Ectodermal cell (in vitro differentiated cells): ENCODE measurements around the gene METAP2.
"Not testable (repeated sequence)": the region's sequence is repeated elsewhere in the genome, so short reads cannot be mapped to it uniquely, and the experiment has no call there.

Experiments used
- H3K27ac ChIP-seq: 2 replicates; pipeline ENCODE4 v1.7.0; 2013; ENCODE audit warnings: mild to moderate bottlenecking, low read depth, low read length; ENCODE audit not compliant: insufficient read depth, poor library complexity, severe bottlenecking
- H3K27me3 ChIP-seq: 2 replicates; pipeline ENCODE4 v1.7.0; 2013; ENCODE audit warnings: mild to moderate bottlenecking, low read length; ENCODE audit not compliant: insufficient read depth, control insufficient read depth, poor library complexity, severe bottlenecking
- H3K36me3 ChIP-seq: one replicate; pipeline ENCODE4 v1.7.0; 2013; ENCODE audit warnings: low read length; ENCODE audit not compliant: control insufficient read depth, insufficient read depth
- H3K4me1 ChIP-seq: one replicate; pipeline ENCODE4 v1.7.0; 2013; ENCODE audit warnings: low read length; ENCODE audit not compliant: control insufficient read depth, insufficient read depth
- H3K4me3 ChIP-seq: 2 replicates; pipeline ENCODE4 v1.7.0; 2013; ENCODE audit warnings: low read depth, low read length, control low read depth; ENCODE audit not compliant: insufficient read depth
- H3K9me3 ChIP-seq: 2 replicates; pipeline ENCODE4 v1.7.0; 2013; ENCODE audit warnings: mild to moderate bottlenecking, low read length, moderate library complexity; ENCODE audit not compliant: control insufficient read depth
- WGBS, 2 experiments: methylation state at CpG; one replicate each; pipeline ENCODE4 v1.1.7; 2013; ENCODE audit warnings: missing lambda C conversion rate in 2 of 2; 5-methylcytosine and 5-hydroxymethylcytosine counted together

The METAP2 gene

DNA sequence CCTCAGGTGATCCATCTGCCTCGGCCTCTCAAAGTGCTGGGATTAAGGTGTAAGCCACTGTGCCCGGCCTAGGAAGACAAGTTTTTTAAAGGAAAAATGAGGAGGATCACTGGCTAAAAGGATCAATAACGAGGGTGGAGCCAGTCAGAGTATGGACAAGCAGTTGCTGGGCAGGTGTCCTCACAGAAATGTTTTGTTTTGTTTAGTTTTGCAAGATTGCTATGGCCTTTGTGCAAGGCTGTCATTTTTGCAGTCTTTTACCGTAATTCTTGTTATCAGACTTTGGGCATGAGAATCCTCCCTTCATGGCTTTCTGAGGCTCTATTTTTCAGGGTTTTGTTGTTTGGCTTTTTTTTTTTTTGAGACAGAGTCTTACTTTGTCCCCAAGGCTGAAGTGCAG is 11.9 kb upstream of the METAP2 start:
- Histone ChIP-seq H3K4me1 (no peaks in the 10 kb centered on the region), H3K4me3 (no peak overlapping the region), H3K27ac (no peak overlapping the region), H3K27me3 (no peaks in the 10 kb centered on the region), H3K36me3 (no peaks in the 10 kb centered on the region), H3K9me3 (no peaks in the 10 kb centered on the region)
- WGBS, 2 experiments: 87 to 91% methylated on average over 4 of the region's 4 CpGs

DNA sequence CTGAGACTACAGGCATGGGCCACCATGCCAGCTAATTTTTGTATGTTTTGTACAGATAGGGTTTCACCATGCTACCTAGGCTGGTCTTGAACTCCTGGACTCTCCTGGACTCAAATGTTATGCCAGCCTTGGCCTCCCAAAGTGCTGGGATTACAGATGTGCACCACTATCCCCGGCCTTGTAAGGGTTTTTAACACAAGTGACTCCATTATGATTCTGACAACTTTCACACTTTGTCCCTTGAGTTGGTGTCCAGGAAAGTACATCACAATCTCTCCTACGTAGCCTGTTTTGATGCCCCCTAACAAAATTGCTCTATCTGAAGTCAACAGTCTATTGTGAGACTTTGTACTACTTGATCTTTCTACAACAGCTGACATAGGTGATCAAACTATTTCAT is 11.4 kb upstream of the METAP2 start:
- no peaks in the 10 kb centered on the region for H3K27me3 ChIP-seq

GRCh38 chr12:95463050-95463449 is 10.9 kb upstream of the METAP2 start:
- no peaks in the 10 kb centered on the region for H3K36me3 ChIP-seq
- H3K4me3 ChIP-seq: no peak overlapping the region
- H3K27me3 ChIP-seq: no peaks in the 10 kb centered on the region
- no peaks in the 10 kb centered on the region for H3K4me1 ChIP-seq
- H3K9me3 ChIP-seq: no peaks in the 10 kb centered on the region
- no peak overlapping the region for H3K27ac ChIP-seq
- 88 to 89% methylated on average over 4 of the region's 4 CpGs for WGBS, 2 experiments

More for the DNA sequence above, 11.4 kb upstream of the METAP2 start:
- H3K36me3 ChIP-seq: no peaks in the 10 kb centered on the region
- H3K9me3 ChIP-seq: no peaks in the 10 kb centered on the region
- 85 to 92% methylated on average over 2 of the region's 2 CpGs for WGBS, 2 experiments
- H3K4me1 ChIP-seq: no peaks in the 10 kb centered on the region
- H3K27ac ChIP-seq: no peak overlapping the region
- no peak overlapping the region for H3K4me3 ChIP-seq

DNA sequence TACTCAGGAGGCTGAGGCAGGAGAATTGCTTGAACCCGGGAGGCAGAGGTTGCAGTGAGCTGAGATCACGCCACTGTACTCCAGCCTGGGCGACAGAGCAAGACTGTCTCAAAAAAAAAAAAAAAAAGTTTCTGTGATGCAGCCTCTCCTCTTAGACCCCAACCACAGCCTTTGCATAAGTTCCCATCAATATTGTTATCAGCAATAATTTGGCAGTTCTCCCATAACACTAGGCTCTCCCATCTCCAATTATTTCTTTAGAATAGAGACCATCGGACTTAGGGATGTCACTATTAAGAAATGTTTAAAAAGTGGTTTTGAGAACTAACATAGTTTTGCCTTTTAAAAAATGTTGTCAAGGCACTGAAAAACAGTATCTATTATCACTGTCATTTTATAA is 10.2 kb upstream of the METAP2 start:
- not testable (repeated sequence) for H3K9me3 ChIP-seq, H3K27me3 ChIP-seq, H3K4me1 ChIP-seq, H3K27ac ChIP-seq, H3K4me3 ChIP-seq, H3K36me3 ChIP-seq
- WGBS, 2 experiments: 88 to 93% methylated on average over 3 to 4 of the region's 4 CpGs

GRCh38 chr12:95465275-95465674 is 8.7 kb upstream of the METAP2 start:
- Histone ChIP-seq H3K9me3 (no peaks in the 10 kb centered on the region), H3K36me3 (no peaks in the 10 kb centered on the region)
- WGBS, 2 experiments: 88 to 91% methylated on average over 1 to 2 of the region's 2 CpGs

GRCh38 chr12:95470300-95470699 is 3.7 kb upstream of the METAP2 start:
- no peaks in the 10 kb centered on the region for H3K4me1 ChIP-seq
- H3K36me3 ChIP-seq: no peaks in the 10 kb centered on the region
- 92 to 93% methylated on average over 1 of the region's 1 CpG for WGBS, 2 experiments
- no peaks in the 10 kb centered on the region for H3K27me3 ChIP-seq
- H3K9me3 ChIP-seq: no peaks in the 10 kb centered on the region
- H3K27ac ChIP-seq: no peak overlapping the region
- no peak overlapping the region for H3K4me3 ChIP-seq

More at GRCh38 chr12:95465275-95465674, 8.7 kb upstream of the METAP2 start:
- Histone ChIP-seq H3K27me3 (no peaks in the 10 kb centered on the region), H3K4me3 (no peak overlapping the region), H3K4me1 (no peaks in the 10 kb centered on the region), H3K27ac (no peak overlapping the region)

GRCh38 chr12:95473231-95473883 is 595 bp upstream of the METAP2 start:
- 2% methylated on average over 22 to 23 of the region's 23 CpGs for WGBS, 2 experiments
- Histone ChIP-seq H3K27me3 (no peaks in the 10 kb centered on the region), H3K9me3 (no peaks in the 10 kb centered on the region), H3K4me3 (peak overlapping the region; percentile 91), H3K4me1 (no peaks in the 10 kb centered on the region), H3K36me3 (no peaks in the 10 kb centered on the region), H3K27ac (no peak overlapping the region)

- WGBS, 2 experiments: 1% methylated on average over 16 of the region's 16 CpGs
- no peaks in the 10 kb centered on the region for H3K4me1 ChIP-seq
Observed at GRCh38 chr12:95474660-95474958, 657 bp downstream of the METAP2 start.

DNA sequence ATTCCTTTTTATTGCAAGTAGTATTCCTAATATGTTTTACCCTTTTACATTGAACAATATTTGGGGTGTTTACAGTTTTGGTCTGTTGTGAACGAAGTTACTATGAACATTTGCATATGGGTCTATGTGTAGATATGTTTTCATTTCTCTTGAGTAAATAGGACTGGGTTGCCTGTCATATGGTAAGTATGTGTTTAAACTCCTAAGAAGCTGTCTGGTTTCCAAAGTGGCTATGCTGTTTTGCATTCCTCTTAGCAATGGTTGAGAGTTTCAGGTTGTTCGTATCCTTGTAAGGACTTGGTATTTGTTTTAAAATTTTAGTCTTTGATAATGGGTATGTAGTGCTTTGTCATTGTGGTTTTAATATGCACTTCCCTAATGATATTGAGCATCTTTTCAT is 6.3 kb downstream of the METAP2 start:
- Histone ChIP-seq H3K4me1 (no peaks in the 10 kb centered on the region), H3K27me3 (no peaks in the 10 kb centered on the region), H3K36me3 (peaks cover 4% of the 10 kb centered on the region), H3K4me3 (no peak overlapping the region), H3K9me3 (no peaks in the 10 kb centered on the region), H3K27ac (no peak overlapping the region)
- 91 to 95% methylated on average over 2 of the region's 2 CpGs for WGBS, 2 experiments

More at GRCh38 chr12:95474660-95474958, 657 bp downstream of the METAP2 start:
- Histone ChIP-seq H3K36me3 (peaks cover 4% of the 10 kb centered on the region), H3K27ac (no peak overlapping the region), H3K27me3 (no peaks in the 10 kb centered on the region), H3K9me3 (no peaks in the 10 kb centered on the region), H3K4me3 (peak overlapping the region; percentile 91)

DNA sequence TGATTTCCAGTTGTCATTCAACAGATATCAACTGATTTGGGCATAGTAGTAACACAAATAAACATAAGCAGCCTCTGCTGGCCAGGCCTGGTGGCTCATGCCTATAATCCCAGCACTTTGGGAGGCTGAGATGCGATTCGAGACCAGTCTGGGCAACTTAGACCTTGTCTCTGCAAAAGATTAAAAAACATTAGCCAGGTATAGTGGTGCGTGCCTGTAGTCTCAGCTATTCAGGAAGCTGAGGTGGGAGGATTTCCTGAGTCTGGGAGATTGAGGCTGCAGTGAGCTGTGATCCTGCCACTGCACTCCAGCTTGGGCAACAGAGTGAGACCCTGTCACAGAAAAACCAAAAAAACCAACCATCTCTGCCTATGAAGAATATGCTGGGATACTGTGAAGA is 7.1 kb downstream of the METAP2 start:
- H3K27ac ChIP-seq: no peak overlapping the region
- no peaks in the 10 kb centered on the region for H3K4me1 ChIP-seq
- peaks cover 10% of the 10 kb centered on the region for H3K36me3 ChIP-seq
- no peak overlapping the region for H3K4me3 ChIP-seq
- H3K9me3 ChIP-seq: no peaks in the 10 kb centered on the region
- WGBS, 2 experiments: 91 to 98% methylated on average over 3 of the region's 3 CpGs
- H3K27me3 ChIP-seq: no peaks in the 10 kb centered on the region

DNA sequence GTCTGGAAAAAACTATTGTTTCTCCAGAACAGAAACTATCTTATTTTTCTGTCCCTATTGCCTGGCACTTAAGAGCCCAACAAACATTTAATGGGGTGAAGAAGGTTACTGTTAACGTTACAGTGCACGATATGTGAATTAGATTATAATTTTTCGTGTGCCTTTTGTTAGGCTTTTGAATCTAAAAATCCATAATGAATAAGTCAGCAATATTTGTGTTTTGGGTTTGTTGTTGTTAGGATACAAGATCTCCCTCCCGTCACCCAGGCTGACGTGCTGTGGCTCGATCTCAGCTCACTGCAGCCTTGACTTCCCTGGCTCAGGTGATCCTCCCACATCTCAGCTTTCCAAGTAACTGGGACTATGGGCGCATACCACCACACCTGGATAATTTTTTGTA is 7.9 kb downstream of the METAP2 start:
- H3K4me1 ChIP-seq: no peaks in the 10 kb centered on the region
- H3K27ac ChIP-seq: no peak overlapping the region
- 94 to 97% methylated on average over 7 of the region's 7 CpGs for WGBS, 2 experiments
- H3K4me3 ChIP-seq: no peak overlapping the region
- no peaks in the 10 kb centered on the region for H3K27me3 ChIP-seq
- no peaks in the 10 kb centered on the region for H3K9me3 ChIP-seq
- peaks cover 10% of the 10 kb centered on the region for H3K36me3 ChIP-seq
